ENCODE data around the gene IL17RE.

The IL17RE gene

GRCh38 chr3:9906480-9906879 is 3.8 kb downstream of the IL17RE start:
- Histone ChIP-seq H3K9me3 (ENCODE audit: control insufficient read depth, insufficient read depth, low read length) (no peaks in the 10 kb centered on the region), H3K4me1 (ENCODE audit: insufficient read depth, low read length) (peaks cover 18% of the 10 kb centered on the region)

DNA sequence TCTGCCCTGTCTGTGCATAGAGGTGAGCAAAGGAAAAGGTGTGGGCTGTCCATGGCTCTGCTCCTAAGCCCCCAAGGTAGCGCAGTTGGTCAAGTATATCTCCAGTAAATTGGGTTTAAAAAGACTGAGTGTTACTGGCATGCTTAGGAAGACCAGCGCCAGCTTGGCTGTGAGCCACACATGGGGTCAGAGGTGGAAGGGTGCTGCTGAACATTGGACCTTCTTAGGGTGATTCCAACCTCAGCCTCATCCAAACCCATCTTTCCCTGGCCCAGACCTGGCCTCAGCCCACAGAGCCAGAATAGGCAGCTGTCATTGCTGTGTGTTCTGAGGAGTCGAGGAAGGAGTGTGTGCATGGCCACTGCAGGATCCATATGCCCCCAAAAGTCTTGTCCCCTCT is 5.6 kb downstream of the IL17RE start:
- Histone ChIP-seq H3K36me3 (ENCODE audit: insufficient read depth, low read length) (no peaks in the 10 kb centered on the region), H3K4me1 (ENCODE audit: insufficient read depth, low read length) (peaks cover 4% of the 10 kb centered on the region), H3K9ac (ENCODE audit: low read depth, low read length) (no peak overlapping the region), H3K9me3 (ENCODE audit: control insufficient read depth, insufficient read depth, low read length) (no peaks in the 10 kb centered on the region)

More at GRCh38 chr3:9906480-9906879, 3.8 kb downstream of the IL17RE start:
- Histone ChIP-seq H3K36me3 (ENCODE audit: insufficient read depth, low read length) (no peaks in the 10 kb centered on the region), H3K9ac (ENCODE audit: low read depth, low read length) (no peak overlapping the region)

DNA sequence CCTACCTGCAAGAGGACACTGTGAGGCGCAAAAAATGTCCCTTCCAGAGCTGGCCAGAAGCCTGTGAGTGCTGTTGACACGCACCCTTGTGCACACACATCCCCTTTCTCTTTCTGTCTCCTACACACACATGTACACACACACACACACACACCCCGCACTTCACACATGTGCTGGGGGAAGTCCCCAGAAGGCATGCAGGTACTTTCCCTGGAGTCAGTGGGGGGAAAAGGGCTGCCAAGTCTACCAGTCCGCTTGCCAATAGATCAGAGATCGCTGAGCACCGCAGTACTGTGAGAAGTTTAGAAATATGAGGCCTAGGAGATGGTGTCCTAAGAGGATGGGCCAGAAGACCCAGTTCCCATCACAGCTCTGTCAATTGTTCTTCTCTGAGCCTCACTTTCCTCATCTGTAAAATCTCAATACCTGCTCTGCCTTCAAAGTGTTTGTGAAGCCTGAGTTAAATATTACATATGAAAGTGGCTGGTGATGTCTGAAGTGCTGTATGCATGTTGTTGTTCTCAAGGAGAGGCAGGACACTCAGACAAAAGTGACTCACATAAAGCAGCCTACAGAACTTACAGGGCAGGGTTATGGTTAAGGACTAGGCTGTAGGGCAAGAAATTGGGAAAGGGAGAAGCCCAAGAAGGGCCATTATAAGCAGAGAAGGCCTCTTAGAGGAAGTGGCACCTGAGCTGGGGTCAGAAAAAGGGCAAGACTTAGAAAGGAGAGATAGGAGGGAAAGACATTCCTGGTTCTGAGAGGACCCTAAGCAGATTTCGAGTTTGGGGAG is 6.8 kb downstream of the IL17RE start:
- no peak overlapping the region for H3K9ac ChIP-seq (ENCODE audit: low read depth, low read length)
- no peaks in the 10 kb centered on the region for H3K4me1 ChIP-seq (ENCODE audit: insufficient read depth, low read length)
- H3K36me3 ChIP-seq (ENCODE audit: insufficient read depth, low read length), result no peaks in the 10 kb centered on the region
- H3K9me3 ChIP-seq (ENCODE audit: control insufficient read depth, insufficient read depth, low read length), result no peaks in the 10 kb centered on the region

DNA sequence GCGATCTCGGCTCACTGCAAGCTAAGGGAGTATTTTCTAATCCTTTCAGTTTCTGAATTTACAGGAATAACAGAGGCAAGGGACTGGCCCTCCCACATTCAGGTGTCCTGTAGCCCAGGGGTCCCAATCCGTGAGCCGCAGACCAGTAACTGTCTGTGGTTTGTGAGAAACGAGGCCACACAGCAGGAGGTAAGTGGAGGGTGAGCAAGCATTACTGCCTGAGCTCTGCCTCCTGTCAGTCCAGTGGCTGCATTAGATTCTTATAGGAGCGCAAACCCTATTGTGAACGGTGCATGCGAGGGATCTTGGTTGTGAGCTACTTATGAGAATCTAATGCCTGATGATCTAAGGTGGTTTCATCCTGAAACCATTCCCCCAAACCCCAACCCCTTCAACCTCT is 9.2 kb downstream of the IL17RE start:
- H3K4me1 ChIP-seq (ENCODE audit: insufficient read depth, low read length), result peaks cover 5% of the 10 kb centered on the region; the same call in 1 of the 2 replicates
- no peaks in the 10 kb centered on the region for H3K9me3 ChIP-seq (ENCODE audit: control insufficient read depth, insufficient read depth, low read length)
- H3K36me3 ChIP-seq (ENCODE audit: insufficient read depth, low read length), result no peaks in the 10 kb centered on the region
- no peak overlapping the region for H3K9ac ChIP-seq (ENCODE audit: low read depth, low read length)

DNA sequence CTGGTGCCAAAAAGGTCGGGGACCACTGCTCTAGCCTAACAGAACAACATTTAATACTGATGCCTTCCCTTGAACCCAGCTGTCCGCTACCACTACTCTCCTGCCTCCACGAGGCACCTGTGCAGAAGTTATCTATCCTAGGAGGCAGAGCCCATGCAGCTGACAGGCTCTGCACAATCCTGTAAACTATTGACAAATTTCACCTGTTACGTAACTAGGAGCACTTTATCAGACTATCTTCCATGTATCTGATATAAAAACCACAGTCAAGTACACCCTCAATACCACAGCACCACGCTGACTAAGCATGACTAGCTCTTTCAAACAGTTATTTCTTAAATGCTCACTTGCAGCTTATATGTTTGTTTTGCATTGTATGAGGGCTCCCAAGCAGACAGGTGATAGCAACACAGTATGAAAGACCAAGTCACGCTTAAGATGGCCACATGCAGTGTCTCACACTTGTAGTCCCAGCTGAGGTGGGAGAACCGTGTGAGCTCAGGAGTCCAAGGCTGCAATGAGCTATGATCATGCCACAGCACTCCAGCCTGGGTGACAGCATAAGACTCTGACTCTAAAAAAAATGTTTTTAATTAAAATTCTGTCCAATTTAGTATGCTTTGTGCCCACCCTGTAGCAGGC is 9.8 kb downstream of the IL17RE start:
- Histone ChIP-seq H3K4me1 (ENCODE audit: insufficient read depth, low read length) (peaks cover 5% of the 10 kb centered on the region; the same call in 1 of the 2 replicates), H3K9me3 (ENCODE audit: control insufficient read depth, insufficient read depth, low read length) (no peaks in the 10 kb centered on the region), H3K9ac (ENCODE audit: low read depth, low read length) (no peak overlapping the region), H3K36me3 (ENCODE audit: insufficient read depth, low read length) (no peaks in the 10 kb centered on the region)

DNA sequence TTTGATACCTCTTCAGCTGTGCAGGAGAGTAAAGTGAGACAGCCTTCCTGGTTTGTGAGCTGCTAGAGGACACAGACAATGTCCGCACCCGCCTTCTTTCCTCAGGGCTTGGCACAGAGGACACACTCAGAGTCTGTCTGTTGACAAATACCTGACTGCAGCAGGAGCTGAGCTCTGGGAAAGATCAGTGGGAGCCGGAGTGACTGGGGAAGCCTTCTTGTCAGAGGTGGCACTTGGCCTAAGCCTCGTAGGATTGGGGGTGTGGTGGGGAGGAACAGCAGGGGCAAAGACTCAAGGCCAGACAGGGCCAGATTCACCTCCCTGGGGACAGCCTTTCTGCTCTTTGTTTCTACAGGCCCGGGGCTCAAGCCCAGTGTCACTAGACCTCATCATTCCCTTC is 11.0 kb downstream of the IL17RE start:
- peaks cover 5% of the 10 kb centered on the region; the same call in 1 of the 2 replicates for H3K4me1 ChIP-seq (ENCODE audit: insufficient read depth, low read length)
- no peaks in the 10 kb centered on the region for H3K36me3 ChIP-seq (ENCODE audit: insufficient read depth, low read length)
- no peak overlapping the region for H3K9ac ChIP-seq (ENCODE audit: low read depth, low read length)
- H3K9me3 ChIP-seq (ENCODE audit: control insufficient read depth, insufficient read depth, low read length), result no peaks in the 10 kb centered on the region

- Histone ChIP-seq H3K9me3 (ENCODE audit: control insufficient read depth, insufficient read depth, low read length) (no peaks in the 10 kb centered on the region), H3K4me1 (ENCODE audit: insufficient read depth, low read length) (peaks cover 5% of the 10 kb centered on the region; the same call in 1 of the 2 replicates), H3K36me3 (ENCODE audit: insufficient read depth, low read length) (no peaks in the 10 kb centered on the region), H3K9ac (ENCODE audit: low read depth, low read length) (no peak overlapping the region)
These were observed 11.4 kb downstream of the IL17RE start for GRCh38 chr3:9914011-9914410.

GRCh38 chr3:9914559-9915253 is 12.1 kb downstream of the IL17RE start:
- Histone ChIP-seq H3K9me3 (ENCODE audit: control insufficient read depth, insufficient read depth, low read length) (no peaks in the 10 kb centered on the region), H3K36me3 (ENCODE audit: insufficient read depth, low read length) (no peaks in the 10 kb centered on the region), H3K9ac (ENCODE audit: low read depth, low read length) (peak overlapping the region; percentile 62; the same call in 1 of the 2 replicates), H3K4me1 (ENCODE audit: insufficient read depth, low read length) (peaks cover 5% of the 10 kb centered on the region; the same call in 1 of the 2 replicates)

- Histone ChIP-seq H3K9ac (ENCODE audit: low read depth, low read length) (peak overlapping the region; percentile 62), H3K36me3 (ENCODE audit: insufficient read depth, low read length) (no peaks in the 10 kb centered on the region), H3K4me1 (ENCODE audit: insufficient read depth, low read length) (peaks cover 5% of the 10 kb centered on the region; the same call in 1 of the 2 replicates), H3K9me3 (ENCODE audit: control insufficient read depth, insufficient read depth, low read length) (no peaks in the 10 kb centered on the region)
These were observed 12.8 kb downstream of the IL17RE start for GRCh38 chr3:9915254-9916141.

DNA sequence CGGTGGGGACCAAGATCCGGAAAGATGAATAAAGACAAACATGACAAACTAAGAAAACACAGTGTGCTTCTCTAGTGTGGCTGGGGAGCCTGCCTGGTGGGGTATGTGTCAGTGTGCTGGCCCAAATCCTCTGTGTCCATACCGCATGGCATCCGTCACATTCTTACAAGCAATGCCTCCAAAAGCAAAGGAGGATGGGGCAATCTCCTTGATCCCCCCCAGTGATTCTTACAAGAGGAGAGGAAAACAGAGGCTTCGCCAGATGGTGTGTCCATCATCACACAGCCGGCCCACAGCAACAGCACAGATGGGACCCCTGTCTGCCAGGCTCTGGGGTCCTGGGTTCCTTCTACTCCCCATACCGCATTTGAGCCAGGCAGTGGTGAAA is 13.7 kb downstream of the IL17RE start:
- peaks cover 5% of the 10 kb centered on the region; the same call in 1 of the 2 replicates for H3K4me1 ChIP-seq (ENCODE audit: insufficient read depth, low read length)
- no peaks in the 10 kb centered on the region for H3K9me3 ChIP-seq (ENCODE audit: control insufficient read depth, insufficient read depth, low read length)
- peak overlapping the region; percentile 42 for H3K9ac ChIP-seq (ENCODE audit: low read depth, low read length)
- no peaks in the 10 kb centered on the region for H3K36me3 ChIP-seq (ENCODE audit: insufficient read depth, low read length)

DNA sequence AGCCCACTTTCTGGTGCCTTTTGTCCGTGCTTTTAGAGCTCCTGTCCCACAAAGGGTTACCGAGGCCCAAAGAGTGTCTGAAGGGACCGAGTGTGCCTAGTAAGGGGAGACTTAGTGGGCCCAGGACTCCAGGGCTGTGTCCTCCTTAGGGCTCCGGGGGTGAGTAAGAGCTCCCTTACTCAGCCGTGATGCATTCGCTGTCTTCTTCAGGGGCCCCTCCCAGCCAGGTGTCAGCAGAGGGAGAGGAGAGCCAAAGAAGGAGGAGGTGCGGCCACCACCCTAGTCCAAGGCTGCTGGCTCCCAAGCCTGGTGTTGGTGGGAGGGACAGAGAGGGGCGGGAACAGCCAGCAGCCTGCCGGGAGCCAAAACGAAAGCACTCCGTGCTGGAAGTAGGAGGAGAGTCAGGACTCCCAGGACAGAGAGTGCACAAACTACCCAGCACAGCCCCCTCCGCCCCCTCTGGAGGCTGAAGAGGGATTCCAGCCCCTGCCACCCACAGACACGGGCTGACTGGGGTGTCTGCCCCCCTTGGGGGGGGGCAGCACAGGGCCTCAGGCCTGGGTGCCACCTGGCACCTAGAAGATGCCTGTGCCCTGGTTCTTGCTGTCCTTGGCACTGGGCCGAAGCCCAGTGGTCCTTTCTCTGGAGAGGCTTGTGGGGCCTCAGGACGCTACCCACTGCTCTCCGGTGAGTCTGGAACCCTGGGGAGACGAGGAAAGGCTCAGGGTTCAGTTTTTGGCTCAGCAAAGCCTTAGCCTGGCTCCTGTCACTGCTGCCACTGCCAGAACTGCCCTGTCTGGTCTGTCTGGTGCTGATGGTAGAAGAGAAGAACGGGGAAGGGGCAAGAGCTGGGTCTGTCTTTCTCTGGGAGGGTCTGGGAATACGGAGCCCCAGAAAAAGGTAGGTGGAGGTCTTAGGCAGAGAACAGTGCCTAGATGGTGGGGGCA is 14.4 kb downstream of the IL17RE start, which contains the start of gene IL17RC:
Gene IL17RC, plus strand, starts transcription at position 365 of the 947 bp plus-strand sequence. Its CDS starts 218 bp downstream, at position 583.
- Histone ChIP-seq H3K9me3 (ENCODE audit: control insufficient read depth, insufficient read depth, low read length) (no peaks in the 10 kb centered on the region), H3K4me1 (ENCODE audit: insufficient read depth, low read length) (peaks cover 5% of the 10 kb centered on the region; the same call in 1 of the 2 replicates), H3K9ac (ENCODE audit: low read depth, low read length) (peak within 1 kb of the TSS; percentile 62), H3K36me3 (ENCODE audit: insufficient read depth, low read length) (no peaks in the 10 kb centered on the region)

DNA sequence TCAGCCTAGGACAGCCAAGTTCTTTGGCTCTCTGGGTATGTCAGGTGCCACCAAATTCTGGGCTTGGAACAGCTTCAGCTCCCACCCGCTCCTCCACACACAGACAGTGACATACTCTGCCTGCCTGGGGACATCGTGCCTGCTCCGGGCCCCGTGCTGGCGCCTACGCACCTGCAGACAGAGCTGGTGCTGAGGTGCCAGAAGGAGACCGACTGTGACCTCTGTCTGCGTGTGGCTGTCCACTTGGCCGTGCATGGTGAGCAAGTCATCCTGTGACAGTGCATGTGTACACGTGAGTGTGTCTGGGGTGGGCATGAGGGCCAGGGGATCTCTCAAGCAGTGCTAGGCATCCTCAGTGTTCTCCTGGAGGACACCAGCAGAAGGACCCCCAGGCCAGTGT is 15.2 kb downstream of the IL17RE start:
- H3K36me3 ChIP-seq (ENCODE audit: insufficient read depth, low read length), result no peaks in the 10 kb centered on the region
- no peak overlapping the region for H3K9ac ChIP-seq (ENCODE audit: low read depth, low read length)
- peaks cover 5% of the 10 kb centered on the region; the same call in 1 of the 2 replicates for H3K4me1 ChIP-seq (ENCODE audit: insufficient read depth, low read length)
- no peaks in the 10 kb centered on the region for H3K9me3 ChIP-seq (ENCODE audit: control insufficient read depth, insufficient read depth, low read length)

All from ES-I3 (cell line).